ENCODE measurements around the gene ENO2. TPM values are rescaled to one million over a fixed set of nuclear protein-coding genes. Genes with fewer than 3 reads are reported as not detected.

ENO2 gene
- polyA plus RNA-seq, 1 of the 3 experiments (the other 2 are of a cell fraction), result 50.6 TPM

DNA sequence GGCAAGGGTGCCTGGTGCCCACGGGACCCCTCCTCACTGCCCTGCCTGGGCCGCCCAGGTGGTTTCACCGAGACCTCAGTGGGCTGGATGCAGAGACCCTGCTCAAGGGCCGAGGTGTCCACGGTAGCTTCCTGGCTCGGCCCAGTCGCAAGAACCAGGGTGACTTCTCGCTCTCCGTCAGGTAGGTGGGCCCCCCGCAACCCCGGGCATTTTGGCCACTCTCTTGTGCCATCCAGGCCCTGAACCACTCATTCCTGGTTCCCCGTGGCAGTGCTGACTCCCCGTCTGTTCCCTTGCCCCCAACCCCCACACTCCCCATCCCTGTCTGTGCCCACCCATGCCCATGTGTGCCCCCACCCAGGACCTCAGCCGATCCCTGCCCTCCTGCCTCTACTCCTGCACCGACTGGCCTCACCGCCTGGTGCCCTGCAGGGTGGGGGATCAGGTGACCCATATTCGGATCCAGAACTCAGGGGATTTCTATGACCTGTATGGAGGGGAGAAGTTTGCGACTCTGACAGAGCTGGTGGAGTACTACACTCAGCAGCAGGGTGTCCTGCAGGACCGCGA lies 37.3 kb downstream of the ENO2 start (continued):
- TF ChIP-seq EZH2phosphoT487 (IDR thresholded peaks at IDR 0.05; ENCODE audit: borderline replicate concordance, low read depth), result no peak
- TF ChIP-seq FOXM1 (IDR thresholded peaks at IDR 0.05; ENCODE audit: low read depth), result no peak
- TF ChIP-seq CHD2 (IDR thresholded peaks at IDR 0.05; ENCODE audit: low read length, partially characterized antibody), result no peak

DNA sequence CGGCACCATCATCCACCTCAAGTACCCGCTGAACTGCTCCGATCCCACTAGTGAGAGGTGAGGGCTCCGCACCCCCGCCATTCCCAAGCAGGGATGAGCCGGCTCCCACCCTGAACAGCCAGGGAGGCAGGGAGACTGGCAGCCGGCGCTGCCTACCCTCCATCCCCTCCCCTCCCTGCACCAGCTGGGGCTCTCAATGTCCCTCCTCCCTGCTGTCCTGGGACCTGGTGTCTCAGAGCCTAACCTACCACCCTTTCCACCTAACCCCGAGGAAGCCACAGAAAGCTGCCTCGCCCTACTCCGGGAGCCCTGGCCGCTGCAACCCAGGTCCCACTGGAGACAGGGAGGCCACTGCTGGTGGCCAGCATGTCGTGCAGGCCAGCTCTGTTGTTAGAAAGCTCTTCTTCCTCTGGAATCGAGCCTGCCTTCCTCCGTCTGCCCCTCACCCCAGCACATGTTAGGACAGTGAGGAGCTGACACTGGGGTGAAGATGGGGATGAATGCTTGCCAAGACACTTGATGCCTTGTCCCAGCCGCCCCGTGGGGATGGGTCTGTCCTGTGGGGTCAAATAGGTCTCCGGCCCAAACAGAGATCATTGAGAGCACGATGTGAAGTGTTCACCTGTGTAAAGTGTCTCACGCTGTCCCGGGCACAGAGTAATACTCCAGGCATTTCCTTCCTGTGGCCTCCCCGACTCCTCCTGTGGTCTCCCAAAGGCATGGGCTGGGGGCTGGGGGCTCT lies 37.9 kb downstream of the ENO2 start:
- no peaks in the 10 kb centered on the region for H3K27me3 ChIP-seq (ENCODE audit: insufficient read depth)
- no peak overlapping the region for H3K4me3 ChIP-seq (ENCODE audit: low read depth in 2 of 2, low read length in 1 of 2)
- no peaks in the 10 kb centered on the region for H3K9me3 ChIP-seq
- H3K9me2 ChIP-seq, result no peaks in the 10 kb centered on the region
- H3K79me2 ChIP-seq (ENCODE audit: insufficient read depth), result no peaks in the 10 kb centered on the region
- H3K36me3 ChIP-seq (replicated peaks in 1 of 2; ENCODE audit: control insufficient read depth in 1 of 2, insufficient read depth in 2 of 2, low read length in 1 of 2), result no peaks in the 10 kb centered on the region
- DNase-seq, result peak; percentile 17
- H2AFZ ChIP-seq (ENCODE audit: low read depth), result no peak overlapping the region
- H4K20me1 ChIP-seq (ENCODE audit: insufficient read depth), result no peaks in the 10 kb centered on the region
- no peaks in the 10 kb centered on the region for H3K4me1 ChIP-seq (ENCODE audit: control insufficient read depth in 1 of 2, insufficient read depth in 2 of 2, low read depth in 1 of 2, low read length in 1 of 2)
- TF ChIP-seq, protein P1, sequence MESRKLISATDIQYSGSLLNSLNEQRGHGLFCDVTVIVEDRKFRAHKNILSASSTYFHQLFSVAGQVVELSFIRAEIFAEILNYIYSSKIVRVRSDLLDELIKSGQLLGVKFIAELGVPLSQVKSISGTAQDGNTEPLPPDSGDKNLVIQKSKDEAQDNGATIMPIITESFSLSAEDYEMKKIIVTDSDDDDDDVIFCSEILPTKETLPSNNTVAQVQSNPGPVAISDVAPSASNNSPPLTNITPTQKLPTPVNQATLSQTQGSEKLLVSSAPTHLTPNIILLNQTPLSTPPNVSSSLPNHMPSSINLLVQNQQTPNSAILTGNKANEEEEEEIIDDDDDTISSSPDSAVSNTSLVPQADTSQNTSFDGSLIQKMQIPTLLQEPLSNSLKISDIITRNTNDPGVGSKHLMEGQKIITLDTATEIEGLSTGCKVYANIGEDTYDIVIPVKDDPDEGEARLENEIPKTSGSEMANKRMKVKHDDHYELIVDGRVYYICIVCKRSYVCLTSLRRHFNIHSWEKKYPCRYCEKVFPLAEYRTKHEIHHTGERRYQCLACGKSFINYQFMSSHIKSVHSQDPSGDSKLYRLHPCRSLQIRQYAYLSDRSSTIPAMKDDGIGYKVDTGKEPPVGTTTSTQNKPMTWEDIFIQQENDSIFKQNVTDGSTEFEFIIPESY (IDR thresholded peaks at IDR 0.05; ENCODE audit: borderline replicate concordance, low read depth), result no peak
- TF ChIP-seq, protein P2, sequence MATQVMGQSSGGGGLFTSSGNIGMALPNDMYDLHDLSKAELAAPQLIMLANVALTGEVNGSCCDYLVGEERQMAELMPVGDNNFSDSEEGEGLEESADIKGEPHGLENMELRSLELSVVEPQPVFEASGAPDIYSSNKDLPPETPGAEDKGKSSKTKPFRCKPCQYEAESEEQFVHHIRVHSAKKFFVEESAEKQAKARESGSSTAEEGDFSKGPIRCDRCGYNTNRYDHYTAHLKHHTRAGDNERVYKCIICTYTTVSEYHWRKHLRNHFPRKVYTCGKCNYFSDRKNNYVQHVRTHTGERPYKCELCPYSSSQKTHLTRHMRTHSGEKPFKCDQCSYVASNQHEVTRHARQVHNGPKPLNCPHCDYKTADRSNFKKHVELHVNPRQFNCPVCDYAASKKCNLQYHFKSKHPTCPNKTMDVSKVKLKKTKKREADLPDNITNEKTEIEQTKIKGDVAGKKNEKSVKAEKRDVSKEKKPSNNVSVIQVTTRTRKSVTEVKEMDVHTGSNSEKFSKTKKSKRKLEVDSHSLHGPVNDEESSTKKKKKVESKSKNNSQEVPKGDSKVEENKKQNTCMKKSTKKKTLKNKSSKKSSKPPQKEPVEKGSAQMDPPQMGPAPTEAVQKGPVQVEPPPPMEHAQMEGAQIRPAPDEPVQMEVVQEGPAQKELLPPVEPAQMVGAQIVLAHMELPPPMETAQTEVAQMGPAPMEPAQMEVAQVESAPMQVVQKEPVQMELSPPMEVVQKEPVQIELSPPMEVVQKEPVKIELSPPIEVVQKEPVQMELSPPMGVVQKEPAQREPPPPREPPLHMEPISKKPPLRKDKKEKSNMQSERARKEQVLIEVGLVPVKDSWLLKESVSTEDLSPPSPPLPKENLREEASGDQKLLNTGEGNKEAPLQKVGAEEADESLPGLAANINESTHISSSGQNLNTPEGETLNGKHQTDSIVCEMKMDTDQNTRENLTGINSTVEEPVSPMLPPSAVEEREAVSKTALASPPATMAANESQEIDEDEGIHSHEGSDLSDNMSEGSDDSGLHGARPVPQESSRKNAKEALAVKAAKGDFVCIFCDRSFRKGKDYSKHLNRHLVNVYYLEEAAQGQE (IDR thresholded peaks at IDR 0.05; ENCODE audit: low read depth, low read length), result no peak
- H3K9ac ChIP-seq, result no peak overlapping the region
- ChIA-PET POLR2A (no interaction called here), CTCF (interaction anchor here (0.9 to 1.9 kb wide), 3 partner anchors 10 to 14 kb away, joined by 4 to 7 read pairs (median 7); no protein-coding TSS in a partner anchor)
- 89% methylated on average over 13 of the region's 22 CpGs for WGBS (ENCODE audit: low lambda C conversion rate)
- no peak overlapping the region for H3K4me2 ChIP-seq
- H3K27ac ChIP-seq (ENCODE audit: low read depth in 2 of 2, low read length in 1 of 2), result no peak overlapping the region
- no peaks in the 10 kb centered on the region for H3F3A ChIP-seq (replicated peaks; ENCODE audit: insufficient read depth)

DNA sequence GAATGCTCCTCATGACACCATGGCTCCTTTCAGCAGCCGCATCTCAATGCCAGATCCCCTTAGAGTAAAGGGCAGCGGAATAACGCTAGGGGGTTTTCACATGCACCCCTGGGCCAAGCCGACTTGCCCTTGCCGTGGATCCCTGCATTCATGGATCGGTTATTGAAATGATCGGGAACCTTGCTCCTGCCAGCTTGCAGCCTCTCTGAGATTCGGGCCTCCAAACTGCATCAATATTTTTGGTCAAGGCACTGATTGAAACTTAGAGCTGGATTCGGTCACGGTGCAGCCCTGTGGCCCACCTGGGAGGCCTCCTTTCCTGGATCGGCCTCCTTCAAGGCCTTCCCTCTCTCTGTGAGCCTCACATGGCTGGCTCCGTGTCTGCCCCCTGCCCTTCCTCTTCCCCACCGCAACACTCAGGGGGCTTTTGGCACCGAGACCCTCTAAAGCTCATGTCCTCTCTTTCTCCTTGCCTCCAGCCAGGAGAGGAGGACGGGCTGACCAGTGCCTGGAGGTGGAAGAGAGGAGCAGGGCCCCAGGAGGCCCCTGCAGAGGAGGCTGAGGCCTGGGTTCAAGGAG lies 38.6 kb downstream of the ENO2 start:
- CTCF ChIA-PET, result interaction anchor here (0.6 to 1.9 kb wide), 4 partner anchors 9 to 413 kb away, joined by 3 to 7 read pairs (median 6); no protein-coding TSS in a partner anchor
- H3K27ac ChIP-seq (ENCODE audit: low read depth in 2 of 2, low read length in 1 of 2), result no peak overlapping the region
- H2AFZ ChIP-seq (ENCODE audit: low read depth), result no peak overlapping the region
- DNase-seq, result peak; percentile 8
- H4K20me1 ChIP-seq (ENCODE audit: insufficient read depth), result no peaks in the 10 kb centered on the region
- no peak overlapping the region for H3K9ac ChIP-seq
- POLR2A ChIA-PET, result no interaction called here
- H3K4me1 ChIP-seq (ENCODE audit: control insufficient read depth in 1 of 2, insufficient read depth in 2 of 2, low read depth in 1 of 2, low read length in 1 of 2), result no peaks in the 10 kb centered on the region
- H3K4me3 ChIP-seq (ENCODE audit: low read depth in 2 of 2, low read length in 1 of 2), result no peak overlapping the region
- no peaks in the 10 kb centered on the region for H3K9me2 ChIP-seq
- no peaks in the 10 kb centered on the region for H3K36me3 ChIP-seq (replicated peaks in 1 of 2; ENCODE audit: control insufficient read depth in 1 of 2, insufficient read depth in 2 of 2, low read length in 1 of 2)
- no peaks in the 10 kb centered on the region for H3K79me2 ChIP-seq (ENCODE audit: insufficient read depth)
- no peaks in the 10 kb centered on the region for H3K27me3 ChIP-seq (ENCODE audit: insufficient read depth)
- H3K9me3 ChIP-seq, result no peaks in the 10 kb centered on the region
- WGBS (ENCODE audit: low lambda C conversion rate), result 91% methylated on average over 8 of the region's 15 CpGs
- H3K4me2 ChIP-seq, result no peak overlapping the region
- no peaks in the 10 kb centered on the region for H3F3A ChIP-seq (replicated peaks; ENCODE audit: insufficient read depth)
- TF ChIP-seq CHD2 (IDR thresholded peaks at IDR 0.05; ENCODE audit: low read length, partially characterized antibody), result no peak

All from SK-N-SH (cell line).